22Rv1 (cell line): ENCODE results near the gene EBPL.

ENCODE experiments used
- CTCF ChIP-seq: fragments of 450-650 bp; IDR thresholded peaks from 2 replicates; pipeline ENCODE4 v1.5.1; 2017; ENCODE audit warnings: mild to moderate bottlenecking
- ZFX ChIP-seq: fragments of 450-650 bp; IDR thresholded peaks from 2 replicates; pipeline ENCODE4 v1.6.1; 2017; ENCODE audit warnings: antibody characterized with exemption, borderline replicate concordance

- TF ChIP-seq CTCF: no peak
- no peak for TF ChIP-seq ZFX
These were observed 34.0 kb downstream of the EBPL start for GRCh38 chr13:49657241-49657641.
